HL-60 (cell line): Measurements from ENCODE around the gene PTPRG.

Experiments used
- DNase-seq, 2 experiments: peaks; one replicate each; pipeline ENCODE4 v3.0.0-alpha.2; 2010 to 2020; ENCODE audit warnings: low read depth in 1 of 2, low spot score in 1 of 2
- H3K27ac ChIP-seq: fragments of 250-450 bp; sonication (Bioruptor Pico); replicated peaks from 2 replicates; pipeline ENCODE4 v1.5.1; 2020; ENCODE audit warnings: mild to moderate bottlenecking, moderate library complexity
- H3K27me3 ChIP-seq: fragments of 250-450 bp; sonication (Bioruptor Pico); 2 replicates; pipeline ENCODE4 v1.5.1; 2021; ENCODE audit warnings: mild to moderate bottlenecking, moderate library complexity; ENCODE audit not compliant: insufficient read depth, poor library complexity, severe bottlenecking
- H3K4me3 ChIP-seq: replicated peaks from 2 replicates; pipeline ENCODE4 v1.5.1; 2011; ENCODE audit warnings: mild to moderate bottlenecking, control low read depth, low read length; ENCODE audit not compliant: insufficient read depth
- GABPA ChIP-seq: IDR thresholded peaks from 2 replicates; pipeline ENCODE4 v1.6.1; 2012; ENCODE audit warnings: low read depth
- POLR2AphosphoS5 ChIP-seq: IDR thresholded peaks from 2 replicates; pipeline ENCODE4 v1.6.1; 2012; ENCODE audit warnings: low read depth
- SPI1 ChIP-seq: IDR thresholded peaks from 2 replicates; pipeline ENCODE4 v1.6.1; 2012; ENCODE audit warnings: low read depth, mild to moderate bottlenecking, borderline replicate concordance
- TF ChIP-seq, protein P1 (sequence below): IDR thresholded peaks from 2 replicates; pipeline ENCODE4 v1.6.1; 2012; ENCODE audit warnings: low read depth; ENCODE audit not compliant: insufficient replicate concordance
- TF ChIP-seq, protein P2 (sequence below): IDR thresholded peaks from one replicate; pipeline ENCODE4 v1.5.1; 2011; ENCODE audit warnings: low read length, control low read depth, inconsistent platforms; ENCODE audit not compliant: insufficient read depth

PTPRG gene

DNA sequence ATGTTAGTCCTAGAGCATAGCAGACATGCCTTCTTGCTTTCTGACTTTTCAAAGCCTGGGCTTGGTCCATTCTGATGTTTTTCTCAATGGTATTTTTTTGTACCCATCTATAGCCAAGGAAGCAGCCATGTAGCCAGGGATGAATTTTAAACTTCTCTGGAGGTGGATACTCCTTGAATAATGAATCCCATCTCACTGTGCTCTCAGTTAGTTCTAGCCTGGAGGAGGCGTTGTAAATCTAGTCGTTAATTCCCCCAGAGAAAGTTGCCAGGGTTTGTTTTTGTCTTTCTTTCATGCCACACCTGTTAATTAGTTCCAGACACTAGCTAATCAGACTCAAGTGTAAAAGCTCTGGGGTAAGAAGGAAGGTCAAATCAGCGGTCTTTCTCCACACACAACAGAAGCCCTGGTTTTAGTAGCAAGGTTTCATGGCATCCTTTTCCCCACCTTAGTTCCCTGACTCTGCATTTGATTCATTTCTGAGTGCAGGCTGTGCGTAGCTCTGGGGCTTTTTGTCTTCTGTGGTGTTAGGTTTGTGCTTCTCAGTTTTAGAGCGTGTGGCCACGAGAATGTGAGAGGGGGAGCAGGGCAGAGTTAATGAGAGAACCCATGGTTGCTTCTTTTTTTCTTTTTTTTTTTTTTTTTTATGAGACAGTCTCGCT is 19.7 kb downstream of the PTPRG start:
- TF ChIP-seq, protein P1, sequence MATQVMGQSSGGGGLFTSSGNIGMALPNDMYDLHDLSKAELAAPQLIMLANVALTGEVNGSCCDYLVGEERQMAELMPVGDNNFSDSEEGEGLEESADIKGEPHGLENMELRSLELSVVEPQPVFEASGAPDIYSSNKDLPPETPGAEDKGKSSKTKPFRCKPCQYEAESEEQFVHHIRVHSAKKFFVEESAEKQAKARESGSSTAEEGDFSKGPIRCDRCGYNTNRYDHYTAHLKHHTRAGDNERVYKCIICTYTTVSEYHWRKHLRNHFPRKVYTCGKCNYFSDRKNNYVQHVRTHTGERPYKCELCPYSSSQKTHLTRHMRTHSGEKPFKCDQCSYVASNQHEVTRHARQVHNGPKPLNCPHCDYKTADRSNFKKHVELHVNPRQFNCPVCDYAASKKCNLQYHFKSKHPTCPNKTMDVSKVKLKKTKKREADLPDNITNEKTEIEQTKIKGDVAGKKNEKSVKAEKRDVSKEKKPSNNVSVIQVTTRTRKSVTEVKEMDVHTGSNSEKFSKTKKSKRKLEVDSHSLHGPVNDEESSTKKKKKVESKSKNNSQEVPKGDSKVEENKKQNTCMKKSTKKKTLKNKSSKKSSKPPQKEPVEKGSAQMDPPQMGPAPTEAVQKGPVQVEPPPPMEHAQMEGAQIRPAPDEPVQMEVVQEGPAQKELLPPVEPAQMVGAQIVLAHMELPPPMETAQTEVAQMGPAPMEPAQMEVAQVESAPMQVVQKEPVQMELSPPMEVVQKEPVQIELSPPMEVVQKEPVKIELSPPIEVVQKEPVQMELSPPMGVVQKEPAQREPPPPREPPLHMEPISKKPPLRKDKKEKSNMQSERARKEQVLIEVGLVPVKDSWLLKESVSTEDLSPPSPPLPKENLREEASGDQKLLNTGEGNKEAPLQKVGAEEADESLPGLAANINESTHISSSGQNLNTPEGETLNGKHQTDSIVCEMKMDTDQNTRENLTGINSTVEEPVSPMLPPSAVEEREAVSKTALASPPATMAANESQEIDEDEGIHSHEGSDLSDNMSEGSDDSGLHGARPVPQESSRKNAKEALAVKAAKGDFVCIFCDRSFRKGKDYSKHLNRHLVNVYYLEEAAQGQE: no peak
- H3K27ac ChIP-seq: no peak overlapping the region

GRCh38 chr3:61582287-61582686 is 20.9 kb downstream of the PTPRG start:
- Histone ChIP-seq H3K4me3 (no peak overlapping the region), H3K27ac (no peak overlapping the region), H3K27me3 (no peaks in the 10 kb centered on the region)
- TF ChIP-seq SPI1 (no peak), GABPA (no peak), POLR2AphosphoS5 (no peak)
- TF ChIP-seq, protein P2, sequence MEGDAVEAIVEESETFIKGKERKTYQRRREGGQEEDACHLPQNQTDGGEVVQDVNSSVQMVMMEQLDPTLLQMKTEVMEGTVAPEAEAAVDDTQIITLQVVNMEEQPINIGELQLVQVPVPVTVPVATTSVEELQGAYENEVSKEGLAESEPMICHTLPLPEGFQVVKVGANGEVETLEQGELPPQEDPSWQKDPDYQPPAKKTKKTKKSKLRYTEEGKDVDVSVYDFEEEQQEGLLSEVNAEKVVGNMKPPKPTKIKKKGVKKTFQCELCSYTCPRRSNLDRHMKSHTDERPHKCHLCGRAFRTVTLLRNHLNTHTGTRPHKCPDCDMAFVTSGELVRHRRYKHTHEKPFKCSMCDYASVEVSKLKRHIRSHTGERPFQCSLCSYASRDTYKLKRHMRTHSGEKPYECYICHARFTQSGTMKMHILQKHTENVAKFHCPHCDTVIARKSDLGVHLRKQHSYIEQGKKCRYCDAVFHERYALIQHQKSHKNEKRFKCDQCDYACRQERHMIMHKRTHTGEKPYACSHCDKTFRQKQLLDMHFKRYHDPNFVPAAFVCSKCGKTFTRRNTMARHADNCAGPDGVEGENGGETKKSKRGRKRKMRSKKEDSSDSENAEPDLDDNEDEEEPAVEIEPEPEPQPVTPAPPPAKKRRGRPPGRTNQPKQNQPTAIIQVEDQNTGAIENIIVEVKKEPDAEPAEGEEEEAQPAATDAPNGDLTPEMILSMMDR: no peak
- no peak for DNase-seq

More for the DNA sequence above, 19.7 kb downstream of the PTPRG start:
- Histone ChIP-seq H3K4me3 (no peak overlapping the region), H3K27me3 (no peaks in the 10 kb centered on the region)
- no peak for DNase-seq

GRCh38 chr3:61582846-61583245 is 21.5 kb downstream of the PTPRG start:
- Histone ChIP-seq H3K4me3 (no peak overlapping the region), H3K27ac (no peak overlapping the region), H3K27me3 (no peaks in the 10 kb centered on the region)
- no peak for DNase-seq
- TF ChIP-seq POLR2AphosphoS5 (no peak), SPI1 (no peak)

- no peak for DNase-seq
- no peak overlapping the region for H3K27ac ChIP-seq
- H3K27me3 ChIP-seq: no peaks in the 10 kb centered on the region
- no peak overlapping the region for H3K4me3 ChIP-seq
- TF ChIP-seq, protein P2: no peak
- TF ChIP-seq SPI1: no peak
- TF ChIP-seq POLR2AphosphoS5: no peak
Observed at GRCh38 chr3:61583890-61584875, 22.8 kb downstream of the PTPRG start.

DNA sequence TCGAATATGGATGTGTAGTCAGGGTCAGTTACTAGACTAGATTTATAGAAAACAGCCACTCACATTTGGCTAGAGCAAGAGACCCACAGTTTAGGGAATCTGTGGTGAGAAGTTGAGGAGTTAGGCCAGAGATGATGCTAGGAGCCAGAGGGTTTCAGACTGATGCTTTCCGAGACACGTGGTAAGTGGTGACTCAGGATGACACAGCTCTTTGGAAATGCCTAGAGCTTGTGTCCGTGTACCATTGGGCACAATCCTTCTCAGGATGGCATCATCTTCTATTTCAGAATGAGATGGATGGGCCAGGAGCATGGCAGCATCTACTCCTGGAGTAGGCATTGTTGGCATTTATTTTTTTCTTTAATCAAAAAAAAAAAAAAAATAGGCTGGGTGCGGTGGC is 28.5 kb downstream of the PTPRG start:
- no peak for DNase-seq
- Histone ChIP-seq H3K27me3 (no peaks in the 10 kb centered on the region), H3K27ac (no peak overlapping the region), H3K4me3 (no peak overlapping the region)
- TF ChIP-seq POLR2AphosphoS5 (no peak), SPI1 (no peak), GABPA (no peak)
- TF ChIP-seq, protein P2: no peak
- TF ChIP-seq, protein P1: no peak
